K562 (cell line): ENCODE results near the gene SLC7A1. TPM values are rescaled to one million over a fixed set of nuclear protein-coding genes. Genes with fewer than 3 reads are reported as not detected.
A peak's percentile ranks its signal among the peaks of the same experiment; 100 is the strongest.

Source experiments
- AFF4 ChIP-seq: sonication (generic); formaldehyde crosslinking; IDR thresholded peaks from 2 replicates; pipeline ENCODE4 v1.8.0; 2023; ENCODE audit warnings: mild to moderate bottlenecking, missing genetic modification reagents
- ATF1 ChIP-seq, 2 experiments: fragments of 450-650 bp in 1 of 2; IDR thresholded peaks; 2 replicates each; pipeline ENCODE4 v1.6.1; 2016; ENCODE audit warnings: missing compliant biosample characterization in 1 of 2, missing genetic modification characterization in 1 of 2
- ATF3 ChIP-seq, 2 experiments: fragments of 450-650 bp in 1 of 2; sonication (generic) in 1 of 2; formaldehyde crosslinking in 1 of 2; IDR thresholded peaks in 1 of 2; conservative IDR thresholded peaks in 1 of 2; 2 replicates each; pipeline versions ENCODE4 v1.6.1 to v1.8.1; 2016 to 2023; ENCODE audit warnings: mild to moderate bottlenecking in 2 of 2, moderate library complexity in 2 of 2, inconsistent platforms in 1 of 2, missing genetic modification reagents in 1 of 2
- CHD1 ChIP-seq: fragments of 200-600 bp; sonication (generic); IDR thresholded peaks from one replicate; pipeline ENCODE4 v1.6.1; 2012; ENCODE audit warnings: mild to moderate bottlenecking, moderate library complexity, low read length, inconsistent platforms
- FOXK1 ChIP-seq: sonication (generic); formaldehyde crosslinking; IDR thresholded peaks from 2 replicates; pipeline ENCODE4 v1.8.0; 2022; ENCODE audit warnings: missing genetic modification reagents, mild to moderate bottlenecking, borderline replicate concordance
- FUS ChIP-seq: fragments of 200-400 bp; formaldehyde crosslinking; optimal IDR thresholded peaks from 2 replicates; pipeline ENCODE3; 2017; ENCODE audit warnings: low read depth, low read length
- HNRNPL ChIP-seq: fragments of 200-400 bp; formaldehyde crosslinking; IDR thresholded peaks from 2 replicates; pipeline ENCODE4 v1.6.1; 2017; ENCODE audit warnings: low read depth, mild to moderate bottlenecking, low read length
- KAT8 ChIP-seq: fragments of 450-650 bp; IDR thresholded peaks from 2 replicates; pipeline ENCODE4 v1.6.1; 2016; ENCODE audit warnings: low read depth, mild to moderate bottlenecking
- MAX ChIP-seq: sonication (generic); formaldehyde crosslinking; IDR thresholded peaks from 2 replicates; pipeline ENCODE4 v1.9.0; 2022; ENCODE audit warnings: mild to moderate bottlenecking, missing genetic modification reagents
- MED1 ChIP-seq: sonication (generic); formaldehyde crosslinking; IDR thresholded peaks from 2 replicates; pipeline ENCODE4 v1.8.1; 2023; ENCODE audit warnings: missing genetic modification reagents, borderline replicate concordance
- MXI1 ChIP-seq: IDR thresholded peaks from 2 replicates; pipeline ENCODE4 v1.6.1; 2011; ENCODE audit warnings: low read depth, mild to moderate bottlenecking, improper control_type of control experiment, low read length
- MYC ChIP-seq, 2 experiments: fragments of 250-450 bp in 1 of 2; sonication (Bioruptor Pico) in 1 of 2; IDR thresholded peaks; 2 replicates each; pipeline versions ENCODE4 v1.5.1 to v1.6.1; 2012 to 2021; ENCODE audit warnings: low read depth in 2 of 2, borderline replicate concordance in 1 of 2, improper control_type of control experiment in 1 of 2, low read length in 1 of 2, mild to moderate bottlenecking in 1 of 2, moderate library complexity in 1 of 2
- NCOR1 ChIP-seq: fragments of 450-650 bp; IDR thresholded peaks from 2 replicates; pipeline ENCODE4 v1.6.1; 2016; ENCODE audit warnings: mild to moderate bottlenecking, moderate library complexity
- NR3C1 ChIP-seq: sonication (generic); formaldehyde crosslinking; IDR thresholded peaks from 2 replicates; pipeline ENCODE4 v1.8.1; 2022; ENCODE audit warnings: missing genetic modification reagents
- RBM22 ChIP-seq: fragments of 200-400 bp; formaldehyde crosslinking; IDR thresholded peaks from 2 replicates; pipeline ENCODE4 v1.6.1; 2018; ENCODE audit warnings: low read length, low read depth; ENCODE audit not compliant: poor library complexity, severe bottlenecking
- SIN3A ChIP-seq, 2 experiments: fragments of 150-350 bp in 1 of 2; IDR thresholded peaks; 2 replicates each; pipeline ENCODE4 v1.6.1; 2011 to 2016; ENCODE audit warnings: borderline replicate concordance in 2 of 2, low read depth in 2 of 2, low read length in 2 of 2, mild to moderate bottlenecking in 2 of 2, moderate library complexity in 2 of 2; ENCODE audit not compliant: control insufficient read depth in 1 of 2
- TFAP4 ChIP-seq: sonication (generic); formaldehyde crosslinking; IDR thresholded peaks from 2 replicates; pipeline ENCODE4 v1.8.0; 2022; ENCODE audit warnings: missing genetic modification reagents, mild to moderate bottlenecking, moderate library complexity, borderline replicate concordance
- TSC22D4 ChIP-seq: fragments of 450-650 bp; IDR thresholded peaks from 2 replicates; pipeline ENCODE4 v1.6.1; 2016; ENCODE audit warnings: missing genetic modification characterization, missing biosample characterization, control low read depth
- YY1 ChIP-seq, 3 experiments: IDR thresholded peaks; 2 replicates each; pipeline ENCODE4 v1.6.1; 2011; ENCODE audit warnings: low read length in 2 of 3, mild to moderate bottlenecking in 2 of 3, moderate library complexity in 2 of 3, borderline replicate concordance in 1 of 3, control low read depth in 1 of 3, low read depth in 1 of 3; ENCODE audit not compliant: insufficient read depth in 3 of 3, insufficient replicate concordance in 2 of 3, control insufficient read depth in 1 of 3, insufficient read length in 1 of 3; ENCODE audit errors: extremely low read depth in 1 of 3
- polyA plus RNA-seq, 8 experiments: library from polyadenylated mRNA; depleted of rRNA in 4 of 8; stranded (reverse) in 5 of 8; unstranded in 3 of 8; fragments of >200 nt; fragmentation: Nextera tagmentation in 2 of 8; fragmentation: Illumina TruSeq in 1 of 8; extraction: Ambion mirVana in 2 of 8; extraction: Trizol in 1 of 8; gene quantifications; 2 replicates each; pipeline versions ENCODE4 v1.2.1 to v1.2.3, GENCODE V29; 2011 to 2014; ENCODE audit warnings: inconsistent platforms in 1 of 8, missing spikeins in 1 of 8
- total RNA-seq, 7 experiments: library from RNA; depleted of rRNA in 6 of 7; stranded (reverse); fragments of >200 nt in 6 of 7; fragmentation: Illumina TruSeq in 2 of 7; extraction: Trizol in 2 of 7; gene quantifications; 2 replicates each; pipeline versions ENCODE4 v1.2.1 to v1.2.3, GENCODE V29; 2011 to 2021; ENCODE audit warnings: low replicate concordance in 1 of 7

SLC7A1 gene
- total and polyA plus RNA-seq, 9 of the 15 experiments (the other 6 are each of a cell fraction or from before 2014, with no cell fraction given), result 3.3 to 69.7 (median 10.8) TPM

GRCh38 chr13:29594710-29595379 lies 643 bp downstream of the SLC7A1 start (continued):
- TF ChIP-seq TFAP4 (CRISPR knock-in tag) (peak; percentile 60; the same call in 1 of the 2 replicates), HNRNPL (0 out of 2 replicates have a peak, but pooled peaks have one; percentile 59), SIN3A (IDR thresholded peaks at IDR 0.05; ENCODE audit: borderline replicate concordance in 2 of 2, control insufficient read depth in 1 of 2, low read depth in 2 of 2, low read length in 2 of 2) (peak in 1 of 2 experiments; percentile 38; a peak in 1 of 4 replicates), MXI1 (no peak), FOXK1 (CRISPR knock-in tag) (0 out of 2 replicates have a peak, but pooled peaks have one; percentile 28), NR3C1 (CRISPR knock-in tag) (0 out of 2 replicates have a peak, but pooled peaks have one; percentile 68), ATF1 (CRISPR knock-in tag; IDR thresholded peaks at IDR 0.05) (no peak), ATF1 (tag; IDR thresholded peaks at IDR 0.05) (peak; percentile 37), ATF3 (IDR thresholded peaks at IDR 0.05) (peak; percentile 87), ATF3 (CRISPR knock-in tag; conservative IDR thresholded peaks at IDR 0.05) (no peak), FUS (peak; percentile 38), RBM22 (peak; percentile 77), NCOR1 (no peak), MAX (peak; percentile 66), CHD1 (peak; percentile 83), KAT8 (no peak), MED1 (CRISPR knock-in tag) (no peak), TSC22D4 (no peak), MYC (IDR thresholded peaks at IDR 0.05; ENCODE audit: low read depth, low read length) (peak; percentile 97), MYC (CRISPR knock-in tag; IDR thresholded peaks at IDR 0.05; ENCODE audit: borderline replicate concordance, low read depth) (no peak), AFF4 (peak; percentile 56; the same call in 1 of the 2 replicates), YY1 (IDR thresholded peaks at IDR 0.05; ENCODE audit: borderline replicate concordance in 1 of 3, control insufficient read depth in 1 of 3, extremely low read depth in 1 of 3, insufficient read depth in 3 of 3, insufficient read length in 1 of 3, insufficient replicate concordance in 2 of 3, low read depth in 1 of 3, low read length in 2 of 3) (peak; percentile 44 to 85 (median 58))
